RPMI8226 (cell line): ENCODE measurements around the gene KIFC3.

ENCODE experiments used
- DNase-seq: peaks from one replicate; pipeline ENCODE4 v3.0.0-alpha.2; 2015

Gene KIFC3

DNA sequence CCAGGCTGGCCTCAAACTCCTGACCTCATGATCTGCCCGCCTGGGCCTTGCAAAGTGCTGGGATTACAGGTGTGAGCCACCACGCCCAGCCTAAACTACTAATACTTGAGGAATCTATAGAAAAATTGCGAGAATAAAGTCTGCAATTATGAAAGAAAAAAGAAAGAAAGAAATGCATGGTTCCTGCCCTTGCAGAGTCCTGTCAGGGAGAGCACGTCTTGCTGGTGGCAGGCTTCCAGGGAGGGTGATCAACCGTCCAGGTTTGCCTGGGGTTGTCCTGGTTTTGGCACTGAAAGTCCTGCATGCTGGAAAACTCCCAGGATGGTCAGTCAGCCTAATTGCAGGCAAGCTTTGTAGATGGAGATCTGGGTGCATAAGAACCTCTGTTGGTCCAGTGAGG, 21.5 kb upstream of the KIFC3 start:
- DNase-seq: no peak

DNA sequence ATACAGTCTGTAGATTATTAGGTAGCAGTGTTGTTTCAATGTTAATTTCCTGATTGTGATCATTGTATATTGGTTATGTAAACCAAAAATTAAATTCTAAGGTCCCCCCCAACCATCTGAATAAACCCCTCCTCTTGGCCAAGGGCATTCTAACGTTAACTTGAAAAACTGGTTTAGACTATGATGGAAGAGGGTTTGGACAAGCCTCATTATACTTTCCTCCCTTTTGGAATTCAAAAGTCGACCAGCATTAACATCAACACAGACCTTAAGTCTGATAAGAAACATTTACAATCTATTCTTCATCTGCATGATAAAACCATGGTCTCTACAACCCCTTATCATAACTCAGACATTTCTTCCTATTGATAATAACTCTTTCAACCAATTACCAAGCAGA, 20.6 kb upstream of the KIFC3 start:
- no peak for DNase-seq

DNA sequence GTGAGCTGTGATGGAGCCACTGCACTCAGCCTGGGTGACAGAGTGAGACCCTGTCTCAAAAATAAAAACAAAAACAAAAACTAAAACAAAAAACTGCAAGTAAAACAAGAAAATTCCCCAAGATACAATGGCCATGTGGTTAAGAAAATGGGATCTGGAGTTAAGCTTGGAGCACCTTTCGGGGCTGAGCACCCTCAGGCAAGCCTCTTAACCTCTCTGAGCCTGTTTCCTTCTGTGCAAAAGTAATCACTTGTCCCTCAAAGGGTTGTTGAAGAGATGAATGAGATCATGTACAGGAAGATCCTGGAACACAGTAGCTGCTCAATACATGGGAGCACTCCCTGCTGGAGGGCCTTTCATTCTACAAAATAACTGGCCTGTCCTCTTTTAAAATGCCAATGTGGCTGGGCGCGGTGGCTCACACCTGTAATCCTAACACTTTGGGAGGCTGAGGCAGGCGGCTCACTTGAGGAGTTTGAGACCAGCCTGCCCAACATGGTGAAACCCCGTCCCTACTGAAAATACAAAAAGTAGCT, 19.8 kb upstream of the KIFC3 start:
- DNase-seq: no peak

DNA sequence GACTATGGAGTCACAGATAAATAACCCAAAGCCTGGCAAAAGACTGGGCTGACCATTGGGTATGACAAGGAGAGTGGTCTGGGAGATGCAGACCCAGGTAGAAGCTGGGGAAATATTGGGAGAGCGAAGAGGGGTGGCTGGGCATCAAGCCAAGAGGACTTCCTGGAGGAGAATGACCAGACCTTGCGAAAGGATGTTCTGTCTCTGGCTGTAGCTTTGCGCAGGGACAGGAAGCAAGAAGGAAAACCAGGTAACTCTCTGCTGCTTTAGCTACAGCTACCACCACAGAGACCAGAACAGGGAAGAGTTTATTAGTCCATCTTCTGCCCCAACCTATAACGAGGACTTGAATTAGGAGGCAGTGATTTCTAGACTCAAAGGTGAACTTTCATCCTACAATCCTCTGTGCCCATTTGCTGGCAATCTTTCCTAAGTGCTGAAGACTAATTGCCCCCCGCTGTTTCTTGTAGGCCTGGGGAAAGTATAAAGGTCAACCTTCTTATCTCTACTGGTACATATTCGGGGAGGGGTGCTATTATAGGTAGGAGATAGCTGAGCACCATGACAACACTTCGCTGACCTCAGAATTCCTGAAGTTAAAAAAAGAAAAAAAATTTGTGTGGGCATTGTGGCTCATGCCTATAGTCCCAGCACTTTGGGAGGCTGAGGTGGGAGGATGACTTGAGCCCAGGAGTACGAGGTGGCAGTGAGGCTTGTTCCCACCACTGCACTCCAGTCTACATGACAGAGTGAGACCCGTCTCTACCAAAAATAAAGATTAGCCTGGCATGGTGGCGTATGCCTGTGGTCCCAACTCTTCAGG, 19.1 kb upstream of the KIFC3 start:
- no peak for DNase-seq

DNA sequence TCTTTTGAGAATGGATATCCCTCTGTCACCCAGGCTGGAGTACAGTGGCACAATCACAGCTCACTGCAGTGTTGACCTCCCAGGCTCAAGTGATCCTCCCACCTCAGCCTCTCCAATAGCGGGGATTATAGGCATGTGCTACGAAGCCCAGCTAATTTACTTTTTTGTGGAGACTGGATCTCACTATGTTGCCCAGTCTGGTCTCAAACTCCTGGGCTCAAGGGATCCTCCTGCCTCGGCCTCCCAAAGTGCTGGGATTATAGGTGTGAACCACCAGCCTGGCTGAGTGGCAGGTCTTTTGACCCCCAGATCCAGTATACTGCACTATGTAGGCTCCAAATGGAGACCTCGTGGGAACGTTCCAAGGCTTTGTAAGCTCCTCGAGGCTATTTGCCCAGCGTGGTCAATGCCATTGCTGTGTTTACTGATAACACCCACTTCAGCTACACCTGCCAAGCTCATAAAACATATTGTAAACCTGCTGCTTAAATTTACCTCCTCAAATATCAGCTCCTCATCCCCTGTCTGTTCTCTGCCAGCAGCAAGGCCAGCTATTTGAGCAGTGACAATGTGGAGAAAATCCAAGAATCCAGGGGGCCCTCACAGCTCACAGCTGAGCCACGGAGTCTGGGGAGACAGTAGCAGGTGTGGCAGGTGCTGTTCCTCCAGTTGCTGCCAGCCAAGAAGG, 16.2 kb upstream of the KIFC3 start:
- no peak for DNase-seq

DNA sequence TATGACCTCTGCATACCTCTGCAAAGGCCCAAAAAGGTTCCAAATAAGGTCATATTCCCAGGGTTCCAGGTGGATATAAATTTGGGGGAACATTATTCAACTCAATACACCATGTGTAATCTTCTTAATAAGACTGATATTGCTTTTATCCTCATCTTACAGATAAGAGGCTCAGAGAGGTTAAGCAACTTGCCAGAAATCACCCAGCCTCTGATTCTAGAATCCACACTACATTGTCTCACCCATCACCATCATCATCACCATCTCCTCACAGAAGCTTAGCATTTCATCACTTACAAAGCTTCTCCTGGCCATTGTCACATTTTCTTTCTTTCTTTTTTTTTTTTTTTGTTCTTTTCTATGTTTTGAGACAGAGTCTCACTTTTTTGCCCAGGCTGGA, 15.4 kb upstream of the KIFC3 start:
- DNase-seq: no peak

DNA sequence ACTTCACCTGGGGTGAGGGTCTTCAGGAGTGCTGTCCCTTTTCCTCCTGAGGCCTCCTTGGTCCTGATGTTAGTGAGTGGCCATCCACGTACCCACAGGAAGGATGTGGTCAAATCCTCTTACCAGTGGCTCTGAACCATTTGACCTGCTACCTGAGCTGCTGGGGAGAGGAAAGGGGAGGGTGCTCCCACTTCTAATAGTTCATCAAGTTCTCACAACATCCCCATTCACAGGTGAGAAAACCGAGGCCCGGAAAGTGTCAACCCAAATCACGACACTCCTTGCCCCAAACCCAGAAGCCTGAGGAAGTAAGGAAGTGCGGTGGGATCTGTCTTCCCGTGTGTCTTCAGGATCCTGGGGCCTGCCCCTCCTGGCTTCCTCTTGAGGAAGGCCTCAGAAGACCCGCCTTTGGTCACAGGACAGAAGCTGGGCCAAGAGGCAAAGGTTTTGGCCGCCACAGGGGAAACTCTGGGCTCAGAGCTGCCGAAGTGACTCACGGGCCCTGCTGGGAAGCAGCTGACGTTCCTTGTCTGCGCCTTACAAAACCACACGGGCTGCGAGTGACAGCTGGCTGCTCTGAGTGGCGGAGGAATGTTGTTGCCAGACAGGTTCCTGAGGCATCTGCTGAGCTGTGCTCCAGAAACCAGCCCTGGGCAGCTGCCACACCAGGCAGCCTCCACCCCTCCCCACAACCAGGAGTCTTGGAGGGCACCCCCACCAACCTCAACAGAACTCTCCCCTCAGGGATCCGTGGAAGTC, 13.9 kb upstream of the KIFC3 start:
- DNase-seq: peak; percentile 96

DNA sequence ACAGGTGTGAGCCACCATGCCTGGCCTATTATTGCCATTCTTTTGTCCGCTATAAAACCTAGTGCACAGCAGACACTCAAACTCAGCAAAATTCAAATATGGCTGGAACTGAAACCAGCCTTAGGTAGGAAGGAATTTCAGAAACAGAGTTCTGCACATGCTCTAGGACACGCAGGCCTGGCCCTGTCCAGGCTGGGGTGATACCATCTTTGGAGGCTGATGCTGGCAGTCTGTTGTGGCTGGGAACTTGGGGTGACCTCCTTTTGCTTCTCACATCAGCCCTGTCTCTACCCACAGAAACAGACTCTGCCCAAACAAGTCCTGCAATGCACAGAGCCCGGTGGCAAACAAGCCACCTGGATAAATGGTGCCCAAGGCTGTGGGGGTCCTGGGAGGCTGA, 12.6 kb upstream of the KIFC3 start:
- DNase-seq: peak; percentile 69

DNA sequence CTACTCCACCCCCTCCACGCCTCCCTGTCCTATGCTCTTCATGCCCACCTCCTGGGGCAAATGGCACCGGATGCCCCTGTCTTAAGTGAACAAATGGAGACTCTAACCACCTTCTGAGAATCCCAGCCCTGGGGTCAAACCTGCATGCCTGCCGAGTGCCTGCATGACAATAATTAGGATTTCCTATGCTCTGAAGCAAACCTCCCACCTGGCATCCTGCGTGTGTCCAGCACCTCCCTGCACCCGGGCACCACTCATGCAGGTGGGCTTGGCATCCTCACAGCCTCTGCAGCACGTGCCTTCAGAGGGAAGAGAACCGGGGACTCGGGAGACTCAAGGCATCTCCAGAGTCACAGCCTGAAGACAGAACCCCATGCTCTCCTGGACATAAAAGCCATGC, 11.2 kb upstream of the KIFC3 start:
- no peak for DNase-seq

DNA sequence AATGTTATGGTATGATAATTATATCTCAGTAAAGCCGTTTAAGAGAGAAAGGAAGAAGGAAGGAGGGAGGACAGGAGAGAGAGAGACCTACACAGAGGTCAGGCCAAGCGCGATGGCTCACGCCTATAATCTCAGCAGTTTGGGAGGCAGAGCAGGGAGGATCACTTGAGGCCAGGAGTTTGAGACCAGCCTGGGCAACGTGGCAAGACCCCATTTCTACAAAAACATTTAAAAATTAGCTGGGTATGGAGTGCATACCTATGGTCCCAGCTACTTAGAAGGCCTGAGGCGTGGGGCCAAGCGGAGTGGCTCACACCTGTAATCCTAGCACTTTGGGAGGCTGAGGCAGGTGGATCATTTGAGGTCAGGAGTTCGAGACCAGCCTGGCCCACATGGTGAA, 9.0 kb upstream of the KIFC3 start:
- peak; percentile 45 for DNase-seq

DNA sequence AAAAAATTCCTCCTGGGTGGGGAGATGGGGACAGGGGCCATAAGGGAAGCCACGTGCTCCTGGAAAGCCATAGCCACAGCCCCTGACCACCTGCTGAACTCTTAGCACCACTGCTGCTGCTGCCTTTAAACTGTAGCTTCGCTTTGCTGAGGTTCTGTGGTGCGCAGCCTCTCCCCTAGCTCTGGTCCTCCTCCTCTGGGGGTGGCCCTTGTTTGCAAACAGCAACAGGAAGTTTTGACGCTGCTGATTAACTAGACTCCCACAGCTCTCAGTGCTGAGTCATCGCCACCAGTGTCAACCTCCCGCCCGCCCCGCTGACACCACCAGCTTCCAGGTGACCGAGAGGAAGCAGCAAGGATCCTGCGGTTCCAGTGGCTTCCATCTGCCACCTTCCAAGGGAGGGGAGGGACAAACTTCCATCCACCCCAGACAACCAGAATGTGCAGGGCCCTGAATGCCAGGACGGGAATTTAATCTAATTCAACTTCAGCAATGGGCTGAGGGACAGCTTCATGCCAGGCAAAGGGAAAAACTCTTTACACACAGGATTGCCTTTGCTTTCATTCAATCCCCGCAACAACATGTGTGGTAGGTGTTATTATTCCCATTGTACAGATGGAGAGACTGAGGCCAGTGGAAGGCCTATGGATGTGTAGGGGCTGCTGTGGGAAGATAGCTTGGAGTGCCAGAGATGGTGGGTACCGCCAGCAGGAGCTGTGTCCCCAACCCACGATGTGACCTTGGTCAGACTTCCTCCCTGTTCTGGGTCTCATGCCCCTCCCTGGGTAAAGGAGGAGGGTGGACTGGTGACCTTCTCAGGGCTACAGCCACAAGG, 8.1 kb upstream of the KIFC3 start:
- peak; percentile 97 for DNase-seq

DNA sequence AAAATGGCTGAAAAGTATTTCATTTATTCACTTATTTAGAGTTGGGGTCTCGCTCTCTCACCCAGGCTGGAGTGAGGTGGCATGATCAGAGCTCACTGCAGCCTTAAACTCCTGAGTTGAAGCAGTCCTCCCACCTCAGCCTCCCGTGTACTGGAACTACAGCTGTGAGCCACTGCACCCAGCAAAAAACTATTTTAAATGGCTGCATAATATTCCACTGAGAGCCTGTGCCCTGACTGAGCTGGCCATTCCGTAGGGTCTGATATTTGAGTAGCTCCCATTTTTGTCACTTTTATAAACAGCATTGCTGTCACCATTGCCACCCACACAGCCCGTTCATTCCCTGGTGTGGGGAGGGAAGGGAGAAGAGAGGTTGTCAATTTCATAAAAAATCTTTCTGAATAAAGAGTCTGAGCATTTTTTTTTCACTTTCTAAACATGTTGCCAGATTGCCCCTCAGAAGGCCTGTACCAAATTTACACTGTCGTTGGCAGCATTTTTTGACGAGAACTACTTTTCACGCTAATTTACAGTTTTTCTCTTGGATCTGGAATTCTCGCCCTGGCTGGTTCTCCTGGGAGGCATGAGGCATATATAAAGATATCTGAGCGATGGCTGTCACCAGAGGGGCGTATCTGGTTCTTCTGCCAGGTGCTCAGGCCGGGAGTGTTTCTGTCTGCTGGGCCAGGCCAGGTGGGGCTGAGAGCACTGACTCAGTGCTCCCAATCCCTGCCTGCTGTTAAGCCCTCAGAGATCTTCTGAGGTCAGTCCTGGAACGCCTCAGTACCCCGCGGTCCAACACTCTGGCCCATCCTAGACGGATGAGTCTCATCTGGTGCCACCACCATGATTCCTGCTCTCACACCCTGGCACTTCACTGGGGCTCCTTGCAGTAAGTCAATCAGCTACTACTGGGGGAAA, 7.2 kb upstream of the KIFC3 start:
- peak; percentile 80 for DNase-seq

DNA sequence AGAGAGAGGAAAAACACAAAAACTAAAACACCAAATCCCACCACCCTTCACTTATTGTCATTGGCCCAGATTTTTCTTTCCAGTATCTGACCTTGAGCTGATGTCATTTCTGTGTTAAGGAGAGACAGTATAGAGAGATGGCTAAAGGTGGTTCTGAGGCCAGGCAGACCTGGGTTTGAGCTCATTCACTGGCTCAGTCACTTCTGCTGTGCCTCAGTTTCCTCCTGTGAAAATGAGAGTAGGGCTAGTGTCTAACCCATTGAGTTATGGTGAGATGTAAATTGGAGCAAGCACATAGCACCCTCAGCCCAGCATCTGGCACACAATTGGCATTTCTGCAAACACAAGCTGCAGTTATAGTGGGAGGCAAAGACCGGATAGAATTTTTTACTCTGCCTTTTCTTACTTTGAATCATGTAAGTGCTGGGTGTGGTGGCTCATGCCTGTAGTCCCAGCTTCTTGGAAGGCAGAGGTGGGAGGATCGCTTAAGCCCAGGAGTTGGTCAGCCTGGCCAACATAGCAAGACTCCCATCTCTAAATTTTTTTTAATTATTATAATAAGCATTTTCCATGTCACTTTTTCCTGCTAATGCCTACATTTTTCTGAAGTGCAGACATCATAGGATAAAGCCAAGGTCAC, 6.4 kb upstream of the KIFC3 start:
- no peak for DNase-seq

DNA sequence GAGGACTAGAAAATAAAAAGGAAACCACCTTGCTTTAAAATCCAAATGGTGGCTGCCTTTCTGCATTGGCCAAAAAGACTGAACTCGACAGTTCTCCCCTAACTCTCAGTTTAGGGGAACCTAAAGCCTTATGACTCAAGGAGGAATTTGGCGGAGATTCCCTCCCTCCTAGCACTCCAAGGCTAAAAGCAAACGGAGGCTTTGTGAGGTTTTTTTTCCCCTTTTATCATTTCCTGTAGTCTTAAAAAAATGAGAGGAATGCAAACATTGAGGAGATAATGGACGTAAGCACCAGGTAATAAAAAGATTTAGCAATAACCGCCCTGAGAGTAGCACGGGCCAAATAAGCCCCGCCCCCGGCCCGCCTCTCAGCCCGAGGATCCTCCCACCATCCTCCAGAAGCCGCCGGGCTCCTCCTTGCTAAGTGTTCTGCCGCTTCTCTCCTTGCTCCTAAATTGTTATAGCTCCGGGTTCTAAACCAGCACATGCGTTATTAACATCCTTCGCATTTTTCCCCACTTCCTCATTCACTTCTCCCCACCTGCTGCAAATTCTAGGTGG, 5.8 kb upstream of the KIFC3 start:
- DNase-seq: peak; percentile 91

DNA sequence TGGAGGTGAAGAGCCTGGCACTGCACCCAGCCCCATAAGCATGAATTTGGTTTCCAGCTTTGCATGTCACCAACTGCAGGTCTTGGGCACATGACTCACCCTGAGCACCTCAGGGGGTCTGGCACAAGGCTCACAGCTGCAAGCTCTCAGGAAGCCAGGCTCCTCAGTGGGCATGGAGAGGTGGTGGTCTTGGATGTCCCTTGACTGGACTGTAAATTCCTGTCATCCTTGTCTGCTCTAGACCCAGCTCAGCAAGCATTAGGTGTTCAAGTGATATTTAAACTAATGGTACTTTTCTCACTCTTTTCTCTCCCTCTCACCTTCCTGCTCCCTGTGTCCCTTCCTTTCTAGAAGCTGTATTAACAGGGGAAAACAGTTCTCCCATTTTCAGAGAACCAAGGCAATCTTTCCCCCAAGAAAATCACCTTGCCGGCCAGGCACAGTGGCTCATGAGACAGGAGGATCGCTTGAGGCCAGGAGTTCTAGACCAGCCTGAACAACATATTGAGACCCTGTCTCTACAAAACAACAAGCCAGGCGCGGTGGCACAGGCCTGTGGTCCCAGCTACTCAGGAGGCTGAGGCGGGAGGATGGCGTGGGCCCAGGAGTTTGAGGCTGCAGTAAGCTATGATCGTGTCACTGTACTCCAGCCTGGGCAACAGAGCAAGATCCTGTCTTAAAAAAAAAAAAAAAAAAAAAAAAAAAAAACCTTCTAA, 5.1 kb upstream of the KIFC3 start:
- DNase-seq: no peak

DNA sequence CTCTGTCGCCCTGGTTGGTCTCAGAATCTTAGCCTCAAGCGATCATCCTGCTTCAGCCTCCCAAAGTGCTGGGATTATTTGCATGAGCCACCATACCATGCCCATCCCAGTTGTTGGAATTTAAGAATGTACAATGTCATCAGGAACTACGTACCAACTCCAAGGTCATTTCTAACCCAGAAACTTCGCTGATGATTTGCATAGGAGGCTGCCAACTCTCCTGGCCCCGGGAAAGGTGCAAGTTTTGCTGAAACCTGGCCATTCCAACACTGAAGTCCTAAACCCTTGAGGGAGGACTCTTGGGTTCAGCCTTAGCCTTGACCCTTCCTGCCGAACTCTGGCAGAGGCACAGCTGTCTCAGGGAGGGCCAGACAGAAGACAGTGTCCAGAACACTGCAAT, 2.9 kb upstream of the KIFC3 start:
- no peak for DNase-seq

DNA sequence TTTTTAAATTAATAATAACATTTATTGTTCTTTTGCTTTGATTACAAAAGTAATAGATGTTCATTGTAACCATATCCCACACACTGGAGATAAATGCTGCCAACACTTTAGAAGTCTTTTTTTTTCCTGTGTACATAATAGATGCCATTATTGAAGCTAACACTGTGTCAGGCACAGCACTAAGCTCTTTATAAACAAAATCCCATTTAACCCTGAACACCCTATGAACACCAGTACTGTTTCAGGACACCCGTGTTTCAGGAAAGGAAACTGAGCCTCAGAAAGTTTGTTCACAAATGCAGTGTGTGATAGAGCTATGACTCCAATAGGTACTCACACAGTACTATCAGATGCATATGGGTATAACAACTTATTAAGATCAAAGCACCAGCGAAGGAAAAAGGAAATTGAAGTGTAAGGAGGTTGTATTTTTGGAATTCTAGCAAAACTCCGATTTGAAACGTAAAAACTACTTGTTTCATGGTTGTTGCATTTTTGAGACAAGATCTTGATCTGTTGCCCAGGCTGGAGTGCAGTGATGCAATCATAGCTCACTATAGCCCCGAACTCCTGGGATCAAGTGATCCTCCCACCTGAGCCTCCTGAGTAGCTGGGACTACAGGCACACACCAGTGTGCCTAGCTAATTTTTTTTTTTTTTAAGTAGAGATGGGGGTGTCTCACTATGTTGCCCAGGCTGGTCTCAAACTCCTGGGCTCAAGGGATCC, 2.0 kb upstream of the KIFC3 start:
- no peak for DNase-seq

DNA sequence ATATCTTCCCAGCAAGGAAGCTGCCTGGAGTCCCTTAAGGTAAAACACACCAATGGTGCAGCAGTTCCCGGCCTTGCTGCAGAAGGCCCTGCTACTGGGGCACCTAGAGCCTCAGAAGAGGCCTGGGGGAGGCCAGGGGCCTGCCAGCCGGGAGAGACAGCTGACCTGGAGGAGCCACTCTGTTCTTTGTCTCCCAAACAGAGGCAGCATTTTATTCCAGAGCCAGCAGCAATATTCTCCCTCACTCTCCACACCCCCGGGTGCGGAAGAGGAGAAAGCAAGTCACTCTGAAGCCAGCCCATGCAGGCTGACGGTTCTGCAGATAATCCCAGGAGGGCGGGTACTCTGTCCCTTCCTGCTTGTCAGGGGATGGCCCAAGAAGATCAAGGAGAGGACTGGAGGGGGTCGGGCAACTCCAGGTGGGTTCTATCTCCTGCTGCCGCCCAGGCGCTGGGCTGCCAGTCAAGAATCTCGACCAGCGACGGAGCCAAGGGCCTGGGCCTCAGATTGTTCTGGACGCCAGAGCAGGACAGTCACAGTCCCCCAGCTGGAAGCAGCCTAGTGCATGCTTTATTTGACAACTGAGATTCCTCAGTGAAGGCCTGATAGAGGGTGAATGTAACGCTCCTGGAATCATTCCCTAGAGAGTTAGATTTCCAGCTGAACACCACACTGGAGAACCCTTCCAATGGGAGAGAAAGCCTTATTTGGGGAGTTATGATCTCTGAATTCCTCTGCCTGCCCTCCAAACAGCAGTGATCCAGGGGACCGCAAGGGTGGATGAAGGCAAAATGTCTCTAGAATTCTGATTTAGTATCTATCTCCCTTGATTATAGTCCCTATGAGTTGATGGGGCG, 1.1 kb upstream of the KIFC3 start:
- no peak for DNase-seq
